ENCODE data around the gene XPR1. TPM values are rescaled to one million over a fixed set of nuclear protein-coding genes. Genes with fewer than 3 reads are reported as not detected.

XPR1 gene
- total and polyA plus RNA-seq, 10 of the 15 experiments (the other 5 are each of a cell fraction or from before 2014, with no cell fraction given): 1.1 to 33.9 (median 11.3) TPM

GRCh38 chr1:180785887-180786286, 154.1 kb downstream of the XPR1 start:
- Histone ChIP-seq H3K4me2 (ENCODE audit: control insufficient read depth, insufficient read depth) (no peak overlapping the region), H3K4me3 (no peak overlapping the region), H3K27me3 (replicated peaks in 1 of 2; ENCODE audit: control insufficient read depth in 2 of 2, insufficient read depth in 2 of 2, low read length in 1 of 2) (no peaks in the 10 kb centered on the region), H3K36me3 (ENCODE audit: control insufficient read depth in 2 of 2, insufficient read depth in 2 of 2, low read length in 1 of 2) (no peaks in the 10 kb centered on the region; a peak in 1 of 4 replicates), H3K9me3 (replicated peaks; ENCODE audit: control insufficient read depth, insufficient read depth, low read length) (no peaks in the 10 kb centered on the region), H3K27ac (ENCODE audit: control insufficient read depth, insufficient read depth) (no peak overlapping the region), H2AFZ (ENCODE audit: control insufficient read depth, low read depth, low read length) (no peak overlapping the region), H4K20me1 (ENCODE audit: control insufficient read depth, insufficient read depth) (no peaks in the 10 kb centered on the region), H3K79me2 (ENCODE audit: control insufficient read depth, insufficient read depth, low read length) (no peaks in the 10 kb centered on the region), H3K9ac (ENCODE audit: control insufficient read depth, insufficient read depth, low read length) (no peak overlapping the region), H3K4me1 (ENCODE audit: control insufficient read depth, insufficient read depth, low read length) (no peaks in the 10 kb centered on the region)
- ChIA-PET CTCF (interaction anchor here (0.9 to 2.4 kb wide), 4 partner anchors 8 to 77 kb away, joined by 3 to 12 read pairs (median 6); no protein-coding TSS in a partner anchor), POLR2A (no interaction called here), RAD21 (ENCODE audit: unreplicated experiment) (interaction anchor here (2.1 kb wide), 1 partner anchor 76 kb away, joined by 7 read pairs; no protein-coding TSS in a partner anchor), SMC1A (ENCODE audit: uncharacterized antibody, unreplicated experiment) (interaction anchor here (1.1 to 1.2 kb wide), 4 partner anchors 12 to 77 kb away, joined by 3 to 5 read pairs (median 4); no protein-coding TSS in a partner anchor)
- FAIRE-seq (no peak), DNase-seq (ENCODE audit: low read depth, low spot score) (no peak), ATAC-seq (no peak)
- in situ Hi-C loops (cut with MboI): no loop called here
- TF ChIP-seq ASH2L (IDR thresholded peaks at IDR 0.05; ENCODE audit: borderline replicate concordance, low read depth): no peak
- TF ChIP-seq PAX5 (IDR thresholded peaks at IDR 0.05; ENCODE audit: borderline replicate concordance, low read depth, low read length): no peak
- intact Hi-C loops (cut with micrococcal nuclease; ENCODE audit: unreplicated experiment): no loop called here
- BruUV-seq (replicated peaks): no TSS peak
- 91% methylated on average over 2 of the region's 3 CpGs for WGBS (ENCODE audit: insufficient coverage, insufficient replicate concordance, low lambda C conversion rate, missing lambda C conversion rate)

GRCh38 chr1:180786624-180787023, 154.8 kb downstream of the XPR1 start:
- H4K20me1 ChIP-seq (ENCODE audit: control insufficient read depth, insufficient read depth): no peaks in the 10 kb centered on the region
- no peaks in the 10 kb centered on the region for H3K4me1 ChIP-seq (ENCODE audit: control insufficient read depth, insufficient read depth, low read length)
- no peaks in the 10 kb centered on the region for H3K9me3 ChIP-seq (replicated peaks; ENCODE audit: control insufficient read depth, insufficient read depth, low read length)
- in situ Hi-C loops (cut with MboI) (no loop called here), intact Hi-C loops (cut with micrococcal nuclease; ENCODE audit: unreplicated experiment) (no loop called here)
- ChIA-PET POLR2A (no interaction called here), RAD21 (ENCODE audit: unreplicated experiment) (interaction anchor here (2.1 kb wide), 1 partner anchor 75 kb away, joined by 7 read pairs; no protein-coding TSS in a partner anchor), CTCF (interaction anchor here (0.7 to 2.4 kb wide), 7 partner anchors 9 to 155 kb away, joined by 3 to 12 read pairs (median 3); no protein-coding TSS in a partner anchor), SMC1A (ENCODE audit: uncharacterized antibody, unreplicated experiment) (interaction anchor here (0.6 to 1.6 kb wide), 7 partner anchors 8 to 253 kb away, joined by 3 to 5 read pairs (median 3); no protein-coding TSS in a partner anchor)
- 47% methylated on average over 1 of the region's 1 CpG for WGBS (ENCODE audit: insufficient coverage, insufficient replicate concordance, low lambda C conversion rate, missing lambda C conversion rate)
- BruUV-seq (replicated peaks): no TSS peak
- no peaks in the 10 kb centered on the region for H3K79me2 ChIP-seq (ENCODE audit: control insufficient read depth, insufficient read depth, low read length)
- H3K27me3 ChIP-seq (replicated peaks in 1 of 2; ENCODE audit: control insufficient read depth in 2 of 2, insufficient read depth in 2 of 2, low read length in 1 of 2): no peaks in the 10 kb centered on the region
- no peak overlapping the region for H2AFZ ChIP-seq (ENCODE audit: control insufficient read depth, low read depth, low read length)
- H3K4me3 ChIP-seq: no peak overlapping the region
- H3K27ac ChIP-seq (ENCODE audit: control insufficient read depth, insufficient read depth): no peak overlapping the region
- ATAC-seq (no peak), FAIRE-seq (peak; percentile 83), DNase-seq (ENCODE audit: low read depth, low spot score) (no peak)
- H3K4me2 ChIP-seq (ENCODE audit: control insufficient read depth, insufficient read depth): no peak overlapping the region
- H3K36me3 ChIP-seq (ENCODE audit: control insufficient read depth in 2 of 2, insufficient read depth in 2 of 2, low read length in 1 of 2): no peaks in the 10 kb centered on the region; a peak in 1 of 4 replicates
- H3K9ac ChIP-seq (ENCODE audit: control insufficient read depth, insufficient read depth, low read length): no peak overlapping the region
- TF ChIP-seq TCF12 (IDR thresholded peaks at IDR 0.05; ENCODE audit: low read depth, low read length): no peak
- TF ChIP-seq HDGF (IDR thresholded peaks at IDR 0.05): no peak
- TF ChIP-seq SIX5 (IDR thresholded peaks at IDR 0.05; ENCODE audit: low read depth, low read length, severe bottlenecking): no peak
- no peak for TF ChIP-seq MTA3 (IDR thresholded peaks at IDR 0.05; ENCODE audit: borderline replicate concordance, low read length)
- no peak for TF ChIP-seq NFIC (IDR thresholded peaks at IDR 0.05; ENCODE audit: low read depth, low read length)
- TF ChIP-seq SKIL (IDR thresholded peaks at IDR 0.05; ENCODE audit: low read depth, poor library complexity, severe bottlenecking): no peak
- TF ChIP-seq MXI1 (IDR thresholded peaks at IDR 0.05; ENCODE audit: low read depth, low read length): no peak
- TF ChIP-seq REST (IDR thresholded peaks at IDR 0.05; ENCODE audit: low read depth, low read length): no peak
- TF ChIP-seq MTA2 (IDR thresholded peaks at IDR 0.05; ENCODE audit: low read depth): no peak
